ENCODE data around the gene IL17RE.

- no peak for TF ChIP-seq POLR2A (IDR thresholded peaks at IDR 0.05)
- no peak for TF ChIP-seq CTCF (IDR thresholded peaks at IDR 0.05)
These were observed 31.7 kb upstream of the IL17RE start for GRCh38 chr3:9870978-9871377.
